H1 (cell line): ENCODE data around the gene BOK. TPM values are rescaled to one million over a fixed set of nuclear protein-coding genes. Genes with fewer than 3 reads are reported as not detected.
A peak's percentile ranks its signal among the peaks of the same experiment; 100 is the strongest.

Source experiments
- MAFK ChIP-seq: IDR thresholded peaks from 2 replicates; pipeline ENCODE4 v1.6.1; 2012; ENCODE audit warnings: low read depth, mild to moderate bottlenecking, improper control_type of control experiment, low read length
- SP4 ChIP-seq: IDR thresholded peaks from 2 replicates; pipeline ENCODE4 v1.6.1; 2012; ENCODE audit warnings: low read length, inconsistent platforms
- polyA plus RNA-seq, 7 experiments: library from polyadenylated mRNA; depleted of rRNA in 3 of 7; stranded (reverse) in 5 of 7; unstranded in 2 of 7; fragments of >200 nt in 5 of 7; fragments of 200-250 nt in 2 of 7; gene quantifications; 1 replicate in 5 of 7; 2 replicates in 1 of 7; 4 replicates in 1 of 7; pipeline versions ENCODE4 v1.2.1 to v1.2.3, GENCODE V29; 2011 to 2013; ENCODE audit warnings: missing spikeins in 2 of 7, mixed read lengths in 2 of 7
- total RNA-seq: library from RNA; stranded (reverse); fragmentation: NEBNext Ultra II Directional; extraction: Animal tissue kit (Norgen Biotek cat#: 25700); gene quantifications from 2 replicates; pipeline ENCODE4 v1.2.1, GENCODE V29; 2021

Gene BOK
- total and polyA plus RNA-seq, 2 of the 8 experiments (the other 6 are each of a cell fraction or from before 2014, with no cell fraction given), result 33.7 to 37.6 TPM

- TF ChIP-seq SP4, result no peak
- TF ChIP-seq MAFK, result peak; percentile 87
- TF ChIP-seq, all 59 proteins: peak for 2
These were observed 25.9 kb downstream of the BOK start (continued) for GRCh38 chr2:241584436-241584835.
